ENCODE results near the gene B3GNT5. TPM values are rescaled to one million over a fixed set of nuclear protein-coding genes. Genes with fewer than 3 reads are reported as not detected.

The B3GNT5 gene
- total and polyA plus RNA-seq, 9 of the 15 experiments (the other 6 are each of a cell fraction or from before 2014, with no cell fraction given): 8.8 to 23.8 (median 14.4) TPM

DNA sequence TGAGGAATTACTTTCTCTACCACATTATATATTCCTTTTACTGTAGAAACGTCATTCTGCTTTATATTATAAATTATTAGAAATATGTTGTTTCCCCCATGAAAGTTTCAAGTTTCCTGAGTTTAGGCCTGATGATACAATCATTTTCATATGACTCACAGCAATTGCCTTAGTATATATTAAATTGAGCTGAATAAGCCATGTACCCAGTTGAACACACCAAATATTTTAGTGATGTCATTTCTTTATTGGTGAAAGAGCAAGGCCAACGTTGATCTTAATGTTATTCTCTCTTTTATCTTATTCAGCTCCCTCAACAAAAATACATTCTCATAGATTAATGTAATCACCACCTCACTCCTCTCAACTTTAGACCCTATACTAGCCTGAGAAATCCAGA, 30.8 kb downstream of the B3GNT5 start (continued):
- TF ChIP-seq FOXJ2 (tag; IDR thresholded peaks at IDR 0.05) (no peak), ZNF217 (CRISPR knock-in tag; IDR thresholded peaks at IDR 0.05) (no peak), FOXA3 (CRISPR knock-in tag; conservative IDR thresholded peaks at IDR 0.05 in 1 of 2, IDR thresholded peaks at IDR 0.05 in 1 of 2) (no peak), NR2C2 (CRISPR knock-in tag; IDR thresholded peaks at IDR 0.05) (no peak), NR2C2 (tag; IDR thresholded peaks at IDR 0.05) (no peak)
- TF ChIP-seq, protein P1, sequence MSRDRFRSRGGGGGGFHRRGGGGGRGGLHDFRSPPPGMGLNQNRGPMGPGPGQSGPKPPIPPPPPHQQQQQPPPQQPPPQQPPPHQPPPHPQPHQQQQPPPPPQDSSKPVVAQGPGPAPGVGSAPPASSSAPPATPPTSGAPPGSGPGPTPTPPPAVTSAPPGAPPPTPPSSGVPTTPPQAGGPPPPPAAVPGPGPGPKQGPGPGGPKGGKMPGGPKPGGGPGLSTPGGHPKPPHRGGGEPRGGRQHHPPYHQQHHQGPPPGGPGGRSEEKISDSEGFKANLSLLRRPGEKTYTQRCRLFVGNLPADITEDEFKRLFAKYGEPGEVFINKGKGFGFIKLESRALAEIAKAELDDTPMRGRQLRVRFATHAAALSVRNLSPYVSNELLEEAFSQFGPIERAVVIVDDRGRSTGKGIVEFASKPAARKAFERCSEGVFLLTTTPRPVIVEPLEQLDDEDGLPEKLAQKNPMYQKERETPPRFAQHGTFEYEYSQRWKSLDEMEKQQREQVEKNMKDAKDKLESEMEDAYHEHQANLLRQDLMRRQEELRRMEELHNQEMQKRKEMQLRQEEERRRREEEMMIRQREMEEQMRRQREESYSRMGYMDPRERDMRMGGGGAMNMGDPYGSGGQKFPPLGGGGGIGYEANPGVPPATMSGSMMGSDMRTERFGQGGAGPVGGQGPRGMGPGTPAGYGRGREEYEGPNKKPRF (IDR thresholded peaks at IDR 0.05; ENCODE audit: low read depth, low read length): no peak

DNA sequence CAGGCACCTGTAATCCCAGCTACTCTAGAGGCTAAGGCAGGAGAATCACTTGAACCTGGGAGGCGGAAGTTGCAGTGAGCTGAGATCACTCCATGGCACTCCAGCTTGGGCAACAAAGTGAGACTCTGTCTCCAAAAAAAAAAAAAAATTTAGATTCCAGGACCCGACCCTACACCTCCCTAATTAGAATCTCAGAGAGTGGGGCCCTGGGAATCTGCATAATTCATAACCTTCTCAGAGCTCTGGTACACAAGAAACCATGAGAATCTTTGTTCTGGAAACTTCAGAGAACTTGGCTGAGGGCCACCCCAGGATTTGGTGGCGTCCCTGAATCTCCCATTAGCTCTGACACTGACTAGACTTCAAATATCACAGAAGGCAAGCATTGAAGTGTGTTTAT, 31.5 kb downstream of the B3GNT5 start:
- no TSS peak for BruUV-seq (replicated peaks)
- in situ Hi-C loops (cut with MboI): no loop called here
- H4K20me1 ChIP-seq (replicated peaks; ENCODE audit: control insufficient read depth, insufficient read depth, low read length): no peaks in the 10 kb centered on the region
- no peaks in the 10 kb centered on the region for H3K9me3 ChIP-seq (replicated peaks; ENCODE audit: control insufficient read depth, insufficient read depth, low read depth, low read length)
- H3K4me1 ChIP-seq (replicated peaks in 1 of 2; ENCODE audit: control insufficient read depth in 2 of 2, insufficient read depth in 2 of 2, low read length in 2 of 2): peaks cover 0 to 18% of the 10 kb centered on the region in 2 experiments; a peak in 4 of 5 replicates
- H3K9me1 ChIP-seq (ENCODE audit: control insufficient read depth, insufficient read depth, low read length): no peaks in the 10 kb centered on the region
- WGBS (ENCODE audit: insufficient coverage, low coverage, missing lambda C conversion rate): 70% methylated on average over 2 of the region's 3 CpGs
- H3K36me3 ChIP-seq (ENCODE audit: control insufficient read depth, insufficient read depth, low read length): no peaks in the 10 kb centered on the region; the same call in 2 of the 3 replicates
- H3K79me2 ChIP-seq (ENCODE audit: control insufficient read depth, insufficient read depth, low read length): 0 out of 3 replicates have a peak, but pooled peaks cover 1% of the 10 kb centered on the region
- no peak overlapping the region for H3K4me2 ChIP-seq (ENCODE audit: insufficient read depth, low read length)
- DNase-seq (ENCODE audit: extremely low read depth in 1 of 4, low spot score in 3 of 4) (no peak), ATAC-seq (no peak), FAIRE-seq (no peak)
- H3K9ac ChIP-seq (ENCODE audit: insufficient read depth in 1 of 2, low read depth in 2 of 2, low read length in 2 of 2): no peak overlapping the region
- TF ChIP-seq, protein P2, sequence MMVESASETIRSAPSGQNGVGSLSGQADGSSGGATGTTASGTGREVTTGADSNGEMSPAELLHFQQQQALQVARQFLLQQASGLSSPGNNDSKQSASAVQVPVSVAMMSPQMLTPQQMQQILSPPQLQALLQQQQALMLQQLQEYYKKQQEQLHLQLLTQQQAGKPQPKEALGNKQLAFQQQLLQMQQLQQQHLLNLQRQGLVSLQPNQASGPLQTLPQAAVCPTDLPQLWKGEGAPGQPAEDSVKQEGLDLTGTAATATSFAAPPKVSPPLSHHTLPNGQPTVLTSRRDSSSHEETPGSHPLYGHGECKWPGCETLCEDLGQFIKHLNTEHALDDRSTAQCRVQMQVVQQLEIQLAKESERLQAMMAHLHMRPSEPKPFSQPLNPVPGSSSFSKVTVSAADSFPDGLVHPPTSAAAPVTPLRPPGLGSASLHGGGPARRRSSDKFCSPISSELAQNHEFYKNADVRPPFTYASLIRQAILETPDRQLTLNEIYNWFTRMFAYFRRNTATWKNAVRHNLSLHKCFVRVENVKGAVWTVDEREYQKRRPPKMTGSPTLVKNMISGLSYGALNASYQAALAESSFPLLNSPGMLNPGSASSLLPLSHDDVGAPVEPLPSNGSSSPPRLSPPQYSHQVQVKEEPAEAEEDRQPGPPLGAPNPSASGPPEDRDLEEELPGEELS (CRISPR knock-in tag; IDR thresholded peaks at IDR 0.05; ENCODE audit: borderline replicate concordance): no peak
- peak; percentile 64 for TF ChIP-seq CBFA2T3 (IDR thresholded peaks at IDR 0.05)
- POLR2A ChIA-PET: interaction anchor here (1.4 to 1.7 kb wide), 2 partner anchors 9 to 19 kb away, joined by 6 to 7 read pairs; no protein-coding TSS in a partner anchor
- H3K27ac ChIP-seq (ENCODE audit: extremely low read depth, low read depth, low read length): no peak overlapping the region
- CTCF ChIA-PET (ENCODE audit: low intra/inter-chr PET ratio): no interaction called here
- intact Hi-C loops (cut with micrococcal nuclease): no loop called here
- H2AFZ ChIP-seq (ENCODE audit: low read depth, low read length): no peak overlapping the region
- H3K4me3 ChIP-seq: no peak overlapping the region
- no peaks in the 10 kb centered on the region for H3K27me3 ChIP-seq (ENCODE audit: control insufficient read depth in 2 of 2, insufficient read depth in 2 of 2, low read length in 2 of 2)
